Activated T-cell treated with anti-CD3 and anti-CD28 coated beads for 24 hours (primary cell): Measurements from ENCODE around the gene LKAAEAR1.
A peak's percentile ranks its signal among the peaks of the same experiment; 100 is the strongest.

ENCODE experiments used
- DNase-seq: peaks from one replicate; pipeline ENCODE4 v3.0.0-alpha.2; 2020; ENCODE audit warnings: low read depth

LKAAEAR1 gene

DNA sequence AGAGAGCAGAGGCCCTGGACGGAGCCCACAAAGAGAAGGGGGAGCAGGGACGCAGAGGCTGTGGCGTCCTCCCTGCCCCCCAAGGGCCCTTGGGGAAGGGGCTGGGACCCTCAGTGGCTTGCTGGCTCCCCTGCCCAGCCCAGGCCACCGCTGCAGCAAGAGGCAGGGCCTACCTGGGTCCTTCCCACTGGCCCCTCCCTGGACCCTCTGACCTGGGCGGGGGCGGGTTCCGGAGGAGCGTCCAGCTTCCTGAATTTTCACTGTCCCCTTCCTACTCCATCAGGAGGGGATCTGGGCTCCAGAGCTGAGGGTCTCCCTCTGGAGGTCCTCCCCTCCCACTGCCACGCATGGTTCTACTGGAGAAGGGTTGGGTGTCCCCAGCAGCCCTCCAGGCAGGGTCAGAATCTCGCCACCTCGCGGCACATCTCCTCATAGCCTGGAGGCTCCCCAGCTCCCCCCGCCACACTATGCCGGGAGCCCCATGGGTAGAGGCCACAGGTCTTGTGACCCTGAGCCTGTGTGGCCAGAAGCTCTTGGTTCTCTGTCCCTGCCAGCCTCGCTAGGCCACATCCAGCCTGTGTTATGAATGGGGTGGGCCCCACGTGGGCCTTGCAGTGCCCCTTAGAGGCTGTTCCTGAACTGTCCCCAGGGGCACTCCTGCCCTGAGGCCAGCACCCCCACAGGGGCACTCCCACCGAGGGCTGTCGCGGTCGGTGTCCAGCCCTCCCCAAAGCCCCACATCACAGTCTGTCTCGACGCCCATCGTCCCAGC lies 33.8 kb downstream of the LKAAEAR1 start:
- no peak for DNase-seq

DNA sequence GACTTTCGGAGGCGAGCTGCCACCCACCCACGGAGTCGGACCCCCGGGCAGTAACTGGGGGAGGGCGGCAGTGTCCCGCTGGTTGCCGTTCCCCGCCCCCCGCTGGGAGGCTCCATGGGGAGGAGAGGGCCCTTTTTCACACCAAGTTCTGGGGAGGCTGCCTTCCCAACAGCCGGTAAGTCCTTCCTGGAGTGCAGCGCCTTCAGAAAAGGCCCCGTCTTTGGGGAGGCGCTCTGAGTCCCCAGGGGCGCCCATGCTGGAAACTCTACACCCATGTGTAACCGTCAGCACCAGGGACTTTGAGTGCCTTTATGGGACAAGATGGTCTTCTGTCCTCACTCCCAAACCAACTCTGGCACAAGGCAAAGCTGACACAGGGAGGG lies 34.3 kb downstream of the LKAAEAR1 start:
- no peak for DNase-seq

DNA sequence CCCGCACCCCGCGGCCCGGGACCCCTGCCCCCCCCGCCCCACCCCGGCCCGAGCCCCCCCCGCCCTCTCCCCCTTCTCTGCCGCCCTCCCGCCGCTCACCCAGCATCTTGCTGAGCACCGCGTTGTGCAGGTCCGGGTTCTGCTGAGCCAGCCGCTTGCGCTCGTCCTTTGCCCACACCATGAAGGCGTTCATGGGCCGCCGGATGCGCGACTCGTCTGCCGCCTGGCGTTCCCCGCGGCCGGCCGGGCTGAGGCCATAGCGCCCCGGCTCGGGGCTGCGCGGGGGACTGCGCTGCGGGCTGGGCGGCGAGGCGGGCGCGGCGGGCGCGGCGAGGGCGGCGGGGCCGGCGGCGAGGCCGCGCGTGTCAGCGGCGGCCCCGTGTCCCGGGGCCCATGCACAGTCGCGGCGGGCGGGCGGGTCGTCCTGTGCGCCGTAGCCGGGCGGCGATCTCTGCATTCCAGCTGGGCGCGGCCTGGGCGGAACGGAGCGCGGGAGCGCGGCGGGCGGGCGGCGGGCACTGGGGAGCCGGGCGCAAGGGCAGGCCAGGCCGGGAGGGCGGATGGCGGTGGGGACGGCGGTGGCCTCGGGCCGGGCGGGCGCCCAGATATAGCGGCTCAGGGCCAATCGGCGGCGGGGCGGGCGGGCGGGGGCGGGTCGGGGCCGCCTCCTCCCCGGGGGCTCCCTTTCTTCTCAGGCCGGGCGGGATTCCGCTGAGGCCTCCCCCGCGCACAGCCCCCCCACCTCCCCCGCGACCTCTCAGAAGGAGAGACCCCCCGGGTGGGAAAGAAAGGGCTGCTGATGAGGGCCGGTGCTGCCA lies 34.9 kb downstream of the LKAAEAR1 start, which contains the start of gene SOX18:
Gene SOX18 (minus strand): TSS at position 580 of the 818 bp plus-strand sequence. CDS start 123 bp downstream, at position 457.
- DNase-seq = no peak

DNA sequence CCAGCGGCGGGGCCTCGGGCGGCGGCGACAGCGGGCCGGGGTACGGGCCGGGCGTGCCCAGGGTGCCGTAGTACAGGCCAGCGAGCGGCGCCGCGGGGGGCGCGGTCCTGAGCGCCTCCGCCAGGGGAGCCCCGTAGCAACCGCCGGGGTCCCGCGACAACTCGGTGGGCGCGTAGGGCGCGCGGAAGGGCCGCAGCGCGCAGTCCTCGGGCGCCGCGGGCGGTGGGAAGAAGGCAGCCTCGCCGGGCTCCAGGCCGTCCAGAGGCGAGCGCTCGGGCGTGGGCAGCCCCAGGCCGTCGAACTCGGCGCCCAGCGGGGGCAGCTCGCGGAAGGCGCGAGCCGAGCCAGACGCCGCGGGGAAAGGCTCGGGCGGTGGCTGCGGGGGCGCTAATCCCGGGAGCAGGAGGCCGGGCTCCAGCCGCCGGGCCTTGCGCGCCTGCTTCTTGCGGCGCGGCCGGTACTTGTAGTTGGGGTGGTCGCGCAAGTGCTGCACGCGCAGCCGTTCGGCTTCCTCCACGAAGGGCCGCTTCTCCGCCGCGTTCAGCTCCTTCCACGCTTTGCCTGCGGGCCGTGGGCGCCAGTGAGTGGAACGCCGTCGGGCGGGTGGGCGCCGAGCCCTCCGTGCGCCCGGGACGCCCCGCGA lies 35.7 kb downstream of the LKAAEAR1 start:
- no peak for DNase-seq

DNA sequence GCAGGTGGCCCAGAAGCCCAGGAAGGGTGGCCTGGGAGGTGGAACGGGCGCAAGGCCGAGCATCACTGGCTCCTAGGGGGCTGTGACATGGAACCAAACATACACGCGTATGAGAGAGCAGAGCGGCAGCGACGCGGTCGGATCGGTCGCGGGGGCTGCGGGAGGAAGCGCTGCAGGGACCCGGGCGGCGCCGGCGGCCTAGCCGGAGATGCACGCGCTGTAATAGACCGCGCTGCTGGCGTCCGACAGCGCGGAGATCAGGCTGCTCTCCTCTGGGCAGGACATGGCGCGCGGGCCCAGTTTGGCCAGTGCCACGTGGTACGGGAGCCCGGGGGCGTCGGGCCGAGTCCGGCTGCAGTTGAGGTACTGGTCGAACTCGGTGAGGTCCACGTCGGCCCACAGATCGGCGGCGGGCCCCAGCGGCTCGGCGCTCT lies 36.2 kb downstream of the LKAAEAR1 start:
- DNase-seq = no peak

DNA sequence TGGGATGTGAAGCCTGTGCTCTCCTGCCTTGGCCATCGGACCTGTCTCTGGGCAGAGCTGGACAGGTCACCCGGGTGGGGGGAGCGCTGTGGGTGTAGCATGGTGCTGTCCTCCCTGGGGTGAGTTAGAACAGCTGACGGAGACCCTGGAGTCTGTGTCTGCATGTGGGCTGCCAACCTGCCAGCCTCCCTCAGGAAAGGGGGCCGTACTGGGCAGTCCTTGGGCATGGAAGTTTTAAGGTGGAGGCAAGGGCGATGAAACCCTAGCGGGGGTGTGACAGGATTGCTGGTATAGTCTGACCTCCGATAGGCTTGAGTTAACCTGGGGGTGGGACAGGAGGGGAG lies 37.2 kb downstream of the LKAAEAR1 start:
- no peak for DNase-seq

DNA sequence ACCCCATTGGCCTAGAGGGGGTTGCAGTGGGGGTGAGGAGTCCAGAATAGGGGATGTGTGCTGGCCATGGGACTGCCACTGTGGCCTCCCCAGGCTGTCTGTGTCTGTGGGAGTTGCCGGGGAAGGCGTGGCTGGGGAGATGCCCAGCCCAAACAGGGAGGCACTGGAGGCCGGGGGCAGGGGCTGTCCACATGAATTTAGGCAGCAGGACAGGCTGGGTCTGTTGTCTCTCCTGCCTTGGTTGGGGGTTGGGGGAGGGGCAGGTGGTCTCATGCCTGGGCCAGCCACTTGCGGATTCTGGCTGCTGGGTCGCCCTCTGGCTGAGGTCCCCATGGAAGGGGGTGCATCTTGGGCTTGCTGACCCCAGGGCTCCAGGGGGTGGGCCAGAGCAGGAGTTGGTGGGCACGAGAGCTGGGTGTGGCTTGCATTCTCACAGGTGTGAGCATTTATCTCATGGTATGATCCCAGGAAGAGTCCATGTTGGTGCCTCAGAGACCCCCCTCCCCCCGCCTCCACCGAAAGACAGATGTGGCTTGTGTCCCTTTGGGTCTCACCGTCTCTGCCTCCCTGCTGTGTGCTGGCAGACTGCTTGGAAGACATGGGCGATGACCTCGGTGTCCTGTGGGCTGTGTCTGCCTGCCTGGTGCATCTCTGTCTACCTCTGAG lies 38.7 kb downstream of the LKAAEAR1 start:
- no peak for DNase-seq

DNA sequence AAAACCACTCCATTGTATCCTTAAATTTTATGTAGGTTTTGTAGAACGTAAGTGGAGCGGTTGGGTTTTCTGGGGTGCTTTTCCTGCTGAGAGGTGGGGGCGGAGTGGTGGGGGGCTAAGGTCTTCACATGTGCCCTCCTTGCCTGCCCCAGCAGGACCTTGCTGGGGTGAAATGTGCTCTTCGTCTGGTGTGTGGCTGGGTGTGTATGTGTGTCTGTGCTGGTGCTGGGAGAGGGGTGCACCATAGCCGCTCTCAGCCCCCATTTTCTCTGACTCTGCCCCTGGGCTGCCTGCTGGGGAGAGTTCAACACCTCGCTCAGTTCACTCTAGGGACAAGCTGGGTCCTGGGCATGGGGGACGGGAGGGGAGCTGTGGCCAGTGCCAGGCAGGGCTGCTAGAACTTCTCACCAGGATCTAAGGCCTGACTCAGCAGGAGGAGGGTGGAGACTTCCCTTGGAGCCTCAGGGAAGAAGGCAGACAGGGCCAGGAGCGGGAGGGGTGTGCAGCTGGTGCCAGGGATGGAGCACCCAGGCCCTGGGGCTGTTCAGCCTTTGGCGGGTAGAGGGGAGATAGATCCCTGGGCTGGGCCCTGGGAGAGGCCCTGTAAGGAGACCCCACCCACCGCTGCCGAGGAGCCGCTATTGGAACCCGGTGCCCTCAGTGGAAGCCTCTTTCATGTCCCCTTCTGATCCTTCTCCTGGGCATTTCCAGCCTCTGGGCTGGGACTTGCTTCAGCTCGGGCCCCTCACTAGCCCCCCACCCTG lies 39.5 kb downstream of the LKAAEAR1 start:
- DNase-seq = no peak

DNA sequence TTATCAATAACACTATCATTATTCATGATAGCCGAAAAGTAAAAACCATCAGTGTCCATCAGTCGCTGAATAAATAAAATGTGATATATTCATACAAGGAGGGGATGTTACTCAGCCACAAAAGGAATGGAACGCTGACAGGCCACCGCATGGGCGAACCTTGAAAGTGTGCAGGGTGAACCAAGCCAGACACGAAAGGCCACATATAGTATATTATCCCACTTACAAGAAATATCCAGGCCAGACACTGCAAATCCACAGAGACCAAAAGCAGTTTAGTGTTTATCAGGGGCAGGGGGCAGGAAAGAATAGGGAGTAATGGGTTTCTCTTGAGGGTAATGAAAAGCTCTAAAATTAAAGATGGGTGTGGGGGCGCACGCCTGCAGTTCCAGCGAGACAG lies 40.4 kb downstream of the LKAAEAR1 start:
- no peak for DNase-seq

DNA sequence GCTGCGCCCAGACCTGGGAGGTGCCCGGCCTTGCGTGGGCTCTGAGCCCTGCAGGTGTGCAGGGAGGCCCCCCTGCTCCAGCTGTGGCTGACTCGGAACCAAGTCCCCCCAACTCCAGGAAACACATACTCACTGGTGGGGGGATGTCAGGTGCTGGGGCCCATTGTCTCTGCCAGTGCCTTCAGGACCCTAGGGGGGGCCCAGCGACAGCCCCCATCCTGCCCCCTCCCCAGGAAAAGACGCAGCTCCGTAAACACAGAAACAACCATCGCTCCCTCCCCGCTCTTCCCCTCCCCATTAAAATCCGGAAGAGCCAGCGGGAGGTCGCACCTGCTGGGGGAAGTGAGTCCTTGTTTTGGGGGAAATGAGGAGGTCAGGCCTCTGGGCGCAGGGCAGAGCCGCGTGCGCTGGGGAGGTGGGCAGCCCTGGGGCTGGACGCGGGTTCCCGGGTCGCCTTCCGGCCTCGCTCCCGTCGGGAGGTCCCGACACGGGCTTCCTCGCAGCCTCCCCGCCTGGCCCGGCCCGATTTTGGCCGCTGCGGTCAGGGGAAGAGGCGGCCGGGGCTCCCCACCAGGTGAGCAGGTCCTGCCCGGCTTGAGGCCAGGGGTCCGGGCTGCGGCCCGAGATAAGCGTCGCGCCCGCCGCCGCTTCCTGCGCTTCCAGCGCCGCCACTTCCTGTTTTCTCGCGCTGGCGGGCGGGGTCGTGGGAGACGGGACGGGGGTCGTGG lies 42.0 kb downstream of the LKAAEAR1 start:
- no peak for DNase-seq

DNA sequence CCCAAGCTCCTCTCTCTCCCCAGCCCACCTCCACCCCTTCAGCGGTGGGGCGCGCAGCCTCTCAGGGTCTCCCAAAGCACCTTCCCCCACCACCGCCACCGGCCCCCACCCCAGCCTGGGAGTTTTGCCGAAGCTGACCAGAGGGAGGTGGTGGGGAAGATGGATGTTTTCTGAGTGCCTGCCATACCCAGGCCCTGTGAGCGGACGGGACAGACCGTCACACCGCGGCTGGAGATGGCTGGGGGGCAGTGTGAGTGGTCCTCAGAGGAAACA lies 42.5 kb downstream of the LKAAEAR1 start:
- DNase-seq = no peak

DNA sequence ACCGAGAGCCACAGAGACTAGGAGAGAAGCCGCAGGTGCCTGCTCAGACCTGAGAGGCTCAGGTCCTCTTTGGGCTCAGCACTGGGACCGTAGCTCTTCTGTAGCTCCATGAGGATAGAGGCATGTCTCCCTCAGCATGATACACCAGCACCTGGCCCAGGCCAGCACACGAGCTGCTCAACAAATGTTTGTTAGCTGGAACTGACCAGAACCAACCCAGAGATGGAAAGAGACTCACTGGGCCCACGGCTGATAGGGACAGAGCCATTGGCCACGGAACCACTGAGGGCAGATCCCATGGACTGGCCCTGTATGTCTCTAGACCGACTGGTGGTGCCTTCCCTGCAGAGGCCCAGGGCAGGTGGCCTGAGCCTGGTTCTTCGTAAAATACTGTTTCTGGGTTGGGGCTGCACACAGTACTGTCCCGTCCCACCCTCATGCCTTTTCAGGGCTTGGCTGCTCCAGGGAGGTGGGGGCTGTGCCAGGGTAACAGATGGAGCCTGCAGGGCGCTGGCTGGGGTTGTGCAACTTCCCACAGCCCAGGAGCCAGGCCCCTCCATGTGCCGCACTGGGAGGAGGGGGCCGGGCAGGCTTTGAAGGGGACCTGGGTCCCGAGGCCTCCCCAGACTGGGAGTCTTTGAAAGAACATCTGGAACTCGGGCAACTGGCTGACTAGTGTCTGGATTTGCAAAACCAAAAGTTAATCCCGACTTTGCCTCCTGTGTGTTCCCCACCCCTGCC lies 43.0 kb downstream of the LKAAEAR1 start:
- DNase-seq = no peak

DNA sequence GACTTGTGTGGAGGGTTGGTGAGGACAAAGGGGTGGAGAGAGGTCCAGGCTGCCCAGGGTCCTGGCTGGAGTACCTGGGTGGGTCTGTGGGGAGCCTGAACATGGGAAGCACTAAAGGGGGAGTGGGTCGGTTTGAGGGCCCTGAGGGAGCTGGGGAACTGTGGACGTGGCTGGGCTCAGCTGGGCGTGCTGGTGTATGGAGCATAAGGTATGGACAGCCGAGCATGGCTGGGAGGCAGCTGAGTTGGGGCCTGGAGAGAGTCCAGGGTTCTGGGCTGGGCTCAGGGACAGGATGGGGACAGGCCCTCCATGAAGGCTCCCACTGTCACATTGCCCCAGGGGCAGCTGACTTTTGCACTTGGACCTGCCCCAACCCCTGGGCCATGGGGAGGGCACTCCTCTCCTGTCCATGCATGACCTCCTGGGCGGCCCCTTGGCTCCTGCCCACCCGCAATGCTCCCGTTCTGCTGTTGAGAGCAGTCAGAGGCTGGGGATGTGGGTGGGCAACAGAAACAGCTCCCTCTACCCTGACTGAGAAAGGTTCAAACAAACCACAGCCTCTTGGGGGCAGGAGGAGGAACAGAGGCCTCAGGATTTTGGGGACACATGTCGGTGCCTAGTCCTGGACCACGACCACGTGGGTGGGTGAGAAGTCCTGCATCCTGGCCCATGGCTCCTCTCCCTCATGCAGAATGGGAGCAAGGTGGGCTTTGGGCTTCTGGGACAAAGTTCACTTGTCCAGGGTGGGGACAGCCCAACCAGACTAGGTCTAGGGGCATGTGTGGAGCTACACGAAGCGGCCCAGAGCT lies 43.8 kb downstream of the LKAAEAR1 start:
- DNase-seq = no peak

DNA sequence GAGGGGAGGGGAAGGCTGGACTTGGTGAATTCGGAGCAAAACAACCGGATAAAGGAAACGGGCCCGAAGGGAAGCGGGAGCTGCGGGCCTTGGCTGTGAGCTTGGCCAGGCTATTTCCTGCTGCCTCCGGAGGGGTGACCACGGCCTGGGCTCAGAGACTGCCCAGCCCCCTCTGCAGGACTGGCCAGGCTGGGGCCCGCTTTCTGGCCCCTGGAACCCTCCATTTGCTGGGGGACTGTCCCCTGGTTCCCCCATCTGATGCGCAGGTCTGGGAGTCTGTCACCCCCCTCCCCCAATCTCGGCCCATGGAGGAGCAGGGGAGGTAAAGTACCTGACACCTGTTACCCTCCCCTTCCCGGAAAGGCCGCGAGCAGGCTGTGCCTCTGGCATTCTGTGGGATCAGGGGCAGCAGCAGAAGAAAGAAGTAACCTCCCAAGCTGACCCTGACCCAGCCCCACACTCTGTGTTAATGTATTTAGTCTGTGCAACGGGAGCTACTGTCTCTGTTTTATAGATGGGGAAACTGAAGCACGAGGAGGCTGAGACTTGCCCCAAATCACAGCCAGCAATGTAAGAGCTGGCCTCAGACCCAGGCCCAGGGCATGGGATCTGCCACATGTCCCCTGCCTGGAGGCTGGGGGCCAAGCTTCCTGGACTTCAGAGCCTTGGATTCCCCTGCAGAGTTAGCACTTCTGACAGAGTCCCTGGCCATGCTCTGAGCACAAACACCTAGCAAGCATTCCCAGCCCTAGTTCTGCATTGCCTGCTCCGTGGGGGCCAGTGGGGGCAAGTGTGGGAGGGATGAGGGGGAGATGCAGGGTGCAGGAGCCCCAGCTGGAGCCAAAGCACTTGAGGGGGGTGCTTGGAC lies 44.7 kb downstream of the LKAAEAR1 start:
- no peak for DNase-seq

DNA sequence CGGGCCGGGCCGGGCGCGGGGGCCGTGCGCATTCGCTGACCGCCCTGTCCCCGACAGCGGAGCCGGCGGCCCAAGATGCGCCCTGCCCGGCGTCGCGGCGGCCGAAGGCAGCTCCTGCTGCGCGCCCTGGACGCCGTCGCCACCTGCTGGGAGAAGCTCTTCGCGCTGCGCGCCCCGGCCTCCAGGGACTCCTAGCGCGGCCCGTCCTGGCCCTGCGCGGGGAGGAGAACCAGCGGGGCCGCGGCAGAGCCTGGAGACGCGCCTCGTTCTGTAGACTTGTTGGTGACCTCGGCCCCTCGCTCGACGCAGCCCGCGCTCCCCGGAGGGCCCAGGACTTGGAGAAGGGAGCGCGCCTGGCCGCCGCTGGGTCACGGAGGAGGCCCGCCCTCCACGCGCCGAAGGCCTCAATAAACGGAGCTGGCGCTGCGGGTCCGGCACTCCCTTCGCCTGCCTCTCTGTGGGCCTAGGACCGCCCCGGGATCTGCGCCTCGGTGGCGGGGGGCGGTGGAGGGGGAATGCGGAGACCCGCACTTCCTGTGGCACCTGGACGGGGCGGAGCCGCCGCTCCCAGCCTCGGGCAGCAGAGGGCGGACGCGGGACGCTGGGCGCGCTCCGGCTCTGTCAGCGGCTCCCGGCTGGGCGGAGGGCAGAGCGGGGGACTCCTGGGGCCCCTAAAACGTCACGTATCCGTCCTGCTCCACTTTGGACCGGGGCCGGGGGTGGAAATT lies 45.5 kb downstream of the LKAAEAR1 start:
- DNase-seq = peak; percentile 69

DNA sequence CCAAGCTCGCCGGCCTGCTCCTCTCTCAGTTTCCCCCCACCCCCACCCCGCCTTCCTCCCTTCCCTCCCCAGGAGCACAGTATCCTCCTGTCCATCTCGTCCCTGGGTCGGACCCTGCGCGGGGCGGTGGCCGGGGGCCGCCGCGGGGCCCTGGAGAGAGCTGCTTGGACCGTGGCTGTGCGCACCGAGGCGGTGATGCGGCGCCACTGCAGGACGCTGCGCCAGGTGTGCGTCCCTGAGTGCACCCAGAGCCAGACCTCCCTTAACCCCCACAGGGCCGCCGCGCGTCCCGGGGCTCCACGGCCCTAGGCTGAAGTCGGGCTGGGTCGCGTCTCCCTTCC lies 46.0 kb downstream of the LKAAEAR1 start:
- DNase-seq = no peak

DNA sequence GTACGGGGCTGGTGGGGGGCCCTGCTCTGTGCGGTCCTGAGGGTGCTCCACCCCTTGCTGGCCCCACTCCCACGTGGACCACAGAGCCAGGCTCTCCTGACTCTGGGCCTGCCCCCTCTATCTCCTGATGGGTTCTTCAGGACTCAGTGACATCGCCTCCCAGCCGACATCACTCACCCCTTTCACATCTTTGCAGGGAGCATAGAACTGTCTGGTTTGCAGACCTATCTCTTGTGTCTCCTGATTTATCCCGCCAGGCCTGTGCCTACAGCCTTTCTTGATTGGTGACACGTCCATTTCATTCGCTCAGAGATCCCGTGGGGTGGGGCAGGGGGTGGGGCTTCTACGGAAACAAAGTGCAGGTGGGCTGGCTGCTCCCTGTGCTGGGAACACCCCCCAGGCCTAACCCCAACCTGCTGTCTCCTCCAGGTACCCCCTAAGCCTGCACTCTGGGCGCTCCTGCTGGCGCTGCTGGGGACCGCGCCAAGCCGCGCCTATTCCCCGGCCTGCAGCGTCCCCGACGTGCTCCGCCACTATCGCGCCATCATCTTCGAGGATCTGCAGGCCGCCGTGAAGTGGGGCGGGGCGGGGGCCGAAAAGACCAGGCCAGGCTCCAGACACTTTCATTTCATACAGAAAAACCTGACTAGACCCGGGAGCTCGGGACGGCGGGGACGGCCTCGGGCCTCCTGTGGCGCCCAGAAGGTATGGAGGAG lies 46.5 kb downstream of the LKAAEAR1 start:
- DNase-seq = no peak

DNA sequence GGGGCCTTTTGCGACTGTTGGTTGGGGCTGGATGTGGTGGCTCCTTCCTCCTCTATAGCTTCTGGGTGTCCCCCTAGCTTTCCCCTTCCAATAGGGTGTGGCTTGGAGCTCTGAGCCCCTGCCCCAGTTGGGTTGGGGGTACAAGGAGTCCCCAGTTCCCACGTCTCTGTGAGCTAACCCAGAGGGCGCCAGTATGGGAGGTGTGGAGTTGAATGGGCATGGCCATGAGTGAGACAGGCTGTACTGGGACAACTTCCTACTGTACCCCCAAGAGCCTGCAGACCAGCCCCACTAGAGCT lies 47.0 kb downstream of the LKAAEAR1 start:
- no peak for DNase-seq
